ENCODE measurements around the gene KIRREL3.

The KIRREL3 gene

GRCh38 chr11:126431401-126432064 is 569.0 kb downstream of the KIRREL3 start:
- DNase-seq, result no peak

DNA sequence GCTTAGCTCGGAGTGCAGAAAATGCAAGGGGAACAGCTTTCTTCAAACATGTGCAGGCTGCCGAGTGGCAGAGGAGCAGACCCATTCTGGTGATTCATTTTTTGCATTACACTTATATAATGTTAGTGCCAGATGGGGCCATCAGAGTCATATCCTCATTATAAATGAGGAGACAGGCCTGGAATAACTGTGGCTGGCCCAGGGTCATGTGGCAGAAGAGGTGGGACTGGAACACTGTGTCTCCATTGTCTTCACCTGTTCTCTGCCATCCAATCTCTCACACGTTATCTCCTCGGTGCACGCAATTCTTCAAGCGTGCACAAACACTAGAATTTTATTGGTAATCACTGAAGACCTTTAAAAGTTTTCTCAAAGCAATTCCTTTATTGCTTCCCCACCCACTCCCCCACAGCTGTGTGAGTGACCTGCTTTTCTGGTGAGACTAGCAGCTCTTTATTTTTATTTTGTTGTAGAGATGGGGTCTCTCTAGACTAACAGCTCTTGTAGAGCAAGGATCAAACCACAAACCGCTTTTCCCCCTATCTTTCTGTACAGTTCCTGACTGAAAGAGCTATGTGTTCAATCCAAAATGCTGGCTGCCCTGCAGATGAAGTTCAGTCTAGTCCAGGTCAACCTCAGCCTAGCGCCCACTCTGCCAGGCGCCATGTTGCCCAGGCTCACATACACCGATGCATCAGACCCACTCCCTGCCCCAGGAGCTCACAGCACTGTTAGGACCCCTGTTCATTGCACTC is 569.8 kb downstream of the KIRREL3 start:
- DNase-seq, result no peak

DNA sequence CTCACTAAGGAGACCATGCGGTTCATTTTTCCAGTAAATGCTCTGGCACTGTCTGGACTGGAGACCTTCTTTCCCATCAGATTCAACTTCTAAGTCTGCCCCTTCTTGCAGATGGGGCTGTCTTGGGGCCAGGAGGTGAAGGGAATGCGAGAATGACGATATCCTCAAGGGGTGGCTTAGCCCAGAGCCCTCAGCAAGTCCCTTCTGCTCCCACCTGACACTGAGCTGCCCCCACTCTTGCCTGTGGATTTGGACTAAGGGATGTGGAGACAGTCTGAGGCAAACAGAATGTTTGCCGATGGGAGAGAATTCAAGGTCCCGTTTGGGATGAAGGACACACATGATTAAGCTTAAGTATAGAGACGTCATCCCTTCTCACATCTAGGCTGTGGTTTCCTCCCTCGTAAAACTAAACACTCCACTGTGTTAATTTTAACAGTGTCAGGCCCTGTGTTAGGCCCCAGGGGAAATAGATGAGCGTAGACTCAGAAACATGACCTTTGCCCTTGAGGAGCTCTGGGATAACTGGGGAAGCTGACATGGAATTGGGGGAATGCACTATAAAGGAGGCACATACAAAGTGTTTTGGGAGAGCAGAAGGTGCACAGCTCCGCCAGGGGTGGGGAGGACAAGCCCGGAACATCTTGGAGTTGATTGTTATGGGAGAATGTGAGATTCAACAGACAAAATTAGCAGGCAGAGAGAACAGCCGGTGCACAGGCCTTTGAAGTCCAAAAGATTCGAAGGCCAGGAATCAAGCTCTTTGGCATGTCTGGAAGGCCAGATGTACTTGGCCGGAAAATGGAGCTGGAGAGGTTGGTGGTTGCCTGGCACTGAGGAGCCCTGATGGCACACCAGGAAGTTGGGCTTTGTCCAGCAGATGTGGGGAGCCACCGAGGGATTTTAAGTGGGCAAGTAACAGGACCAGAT is 573.5 kb downstream of the KIRREL3 start:
- DNase-seq, result peak in 1 of 51 donors; percentile 24

GRCh38 chr11:126426106-126426505 is 574.5 kb downstream of the KIRREL3 start:
- DNase-seq, result no peak

DNA sequence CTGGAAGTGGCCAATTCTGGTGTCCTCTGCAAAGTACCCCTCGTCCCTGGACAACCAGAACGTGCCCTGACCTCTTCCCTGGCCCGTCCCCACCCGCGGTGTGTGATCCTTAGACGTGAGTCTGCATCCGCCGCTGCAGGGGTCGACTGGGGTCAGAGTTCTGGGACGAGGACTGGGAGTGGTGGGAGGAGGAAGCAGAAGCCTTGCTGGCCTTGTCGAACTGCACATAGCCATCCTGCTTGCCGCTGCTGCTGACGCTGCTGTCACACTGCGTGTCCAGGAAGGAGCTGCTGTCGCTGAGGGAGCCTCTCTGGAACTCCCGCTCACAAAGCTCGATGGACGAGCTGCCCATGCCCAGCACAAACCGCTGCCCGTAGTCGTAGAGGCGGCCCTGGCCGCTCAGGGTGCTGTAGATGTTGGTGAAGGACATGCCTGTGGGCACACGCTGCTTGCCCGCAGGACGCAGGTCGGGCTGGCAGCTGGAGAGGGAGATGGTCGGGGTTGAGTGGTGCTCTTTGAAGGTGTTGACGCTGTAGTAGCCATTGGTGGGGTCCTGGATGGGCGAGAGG is 576.0 kb downstream of the KIRREL3 start:
- no peak for DNase-seq

- DNase-seq, result no peak
Measured at GRCh38 chr11:126423743-126424142, 576.8 kb downstream of the KIRREL3 start.

GRCh38 chr11:126423154-126423553 is 577.4 kb downstream of the KIRREL3 start:
- DNase-seq, result no peak

- no peak for DNase-seq
Measured at GRCh38 chr11:126422446-126422845, 578.1 kb downstream of the KIRREL3 start.

- DNase-seq, result peak in 3 of 51 donors; percentile 22 to 33 (median 27)
Measured at GRCh38 chr11:126421271-126421671, 579.3 kb downstream of the KIRREL3 start.

DNA sequence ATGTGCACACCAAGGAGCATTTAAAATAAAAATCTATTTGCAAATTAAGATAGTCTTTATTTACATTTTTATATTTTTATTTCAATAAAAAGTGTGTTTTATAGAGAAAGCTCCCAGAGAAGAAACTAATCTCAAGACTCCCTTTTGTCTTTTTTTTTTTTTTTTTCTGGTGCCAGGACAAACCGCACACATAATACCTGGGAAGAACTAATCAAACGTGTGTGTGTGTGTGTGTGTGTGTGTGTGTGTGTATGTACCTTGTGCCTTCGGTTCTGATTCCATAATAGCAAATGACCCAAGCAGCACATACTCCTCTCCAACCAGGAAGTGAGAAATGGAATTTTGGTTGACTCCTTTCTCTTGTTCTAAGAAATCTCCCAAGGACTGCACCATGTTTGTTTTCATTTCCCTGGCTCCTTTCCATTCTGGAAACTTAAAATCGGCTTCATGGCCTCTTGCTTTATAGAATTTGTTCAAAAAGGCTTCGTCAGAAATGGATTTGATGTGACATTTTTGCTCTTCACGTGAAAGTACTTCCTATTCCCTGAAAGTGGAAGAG is 579.8 kb downstream of the KIRREL3 start:
- no peak for DNase-seq

- DNase-seq, result peak in 1 of 51 donors; percentile 18
Measured at GRCh38 chr11:126419801-126420697, 580.5 kb downstream of the KIRREL3 start.

- no peak for DNase-seq
Measured at GRCh38 chr11:126418887-126419286, 581.7 kb downstream of the KIRREL3 start.

DNA sequence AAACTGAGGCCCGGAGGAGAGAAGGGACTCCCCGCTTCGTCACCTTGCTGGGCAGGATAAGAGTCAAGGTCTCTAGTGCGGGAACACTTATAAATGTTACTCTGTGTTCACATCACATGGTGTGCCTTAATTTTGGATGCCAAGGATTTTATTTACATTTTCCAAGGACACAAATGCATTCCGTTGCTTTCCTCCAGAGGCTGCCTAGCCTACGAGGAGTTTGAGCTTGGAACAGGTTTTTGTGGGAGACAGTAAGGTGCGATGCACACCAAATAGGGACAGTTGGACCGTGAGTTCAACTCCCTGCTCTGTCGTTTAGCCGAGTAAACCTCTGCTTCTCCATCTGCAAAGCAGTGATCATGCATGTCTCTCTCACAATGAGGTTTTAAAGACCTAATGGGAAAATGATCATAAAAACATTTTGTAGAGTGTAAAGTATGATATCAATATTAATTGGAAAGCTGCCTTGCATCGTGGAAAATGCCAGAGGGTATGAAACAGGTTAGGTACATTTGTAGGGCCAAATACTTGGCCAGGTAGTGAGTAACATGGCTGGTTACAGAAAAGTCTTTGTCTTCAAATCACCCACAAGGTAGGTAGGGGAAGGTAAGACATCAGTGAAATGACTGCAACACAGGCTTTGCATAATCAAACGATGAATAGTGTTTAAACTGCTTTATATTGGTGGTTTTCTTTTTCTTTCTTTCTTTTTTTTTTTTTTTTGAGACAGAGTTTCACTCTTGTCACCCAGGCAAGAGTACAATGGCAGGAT is 583.3 kb downstream of the KIRREL3 start:
- DNase-seq, result no peak

DNA sequence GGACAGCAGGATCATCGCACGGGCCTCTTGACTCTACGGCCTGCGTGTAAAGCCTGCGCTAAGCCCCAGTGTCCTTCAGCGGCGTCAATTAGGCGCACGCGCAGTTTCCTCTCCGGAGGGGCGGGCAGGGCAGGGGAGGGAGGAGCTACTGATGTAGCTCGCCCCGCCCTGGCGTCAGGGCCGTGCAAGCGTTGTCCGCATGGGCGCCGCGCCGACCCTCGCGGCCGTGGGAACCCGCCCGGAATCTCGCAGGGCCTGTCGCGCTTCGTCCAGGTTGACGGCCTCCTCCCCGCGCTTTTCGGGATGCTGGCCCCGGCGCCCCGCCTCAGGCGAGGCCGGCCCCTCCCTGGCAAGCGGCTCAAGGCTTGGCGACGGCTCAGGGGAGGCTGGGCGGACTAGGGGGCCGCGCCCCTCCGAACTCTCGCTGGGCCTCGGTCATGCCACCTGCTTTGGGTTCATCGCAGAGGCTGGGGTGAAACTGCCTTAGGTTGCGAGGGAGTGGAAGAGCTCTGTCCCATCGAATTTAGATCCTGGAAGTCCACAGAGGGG is 584.0 kb downstream of the KIRREL3 start:
- DNase-seq, result peak in 50 of 51 donors; percentile 39 to 88 (median 72)

GRCh38 chr11:126415669-126416420 is 584.7 kb downstream of the KIRREL3 start:
- DNase-seq, result peak in 32 of 51 donors; percentile 7 to 77 (median 42)

- peak in 40 of 51 donors; percentile 13 to 76 (median 47) for DNase-seq
Measured at GRCh38 chr11:126415128-126415527, 585.4 kb downstream of the KIRREL3 start.

DNA sequence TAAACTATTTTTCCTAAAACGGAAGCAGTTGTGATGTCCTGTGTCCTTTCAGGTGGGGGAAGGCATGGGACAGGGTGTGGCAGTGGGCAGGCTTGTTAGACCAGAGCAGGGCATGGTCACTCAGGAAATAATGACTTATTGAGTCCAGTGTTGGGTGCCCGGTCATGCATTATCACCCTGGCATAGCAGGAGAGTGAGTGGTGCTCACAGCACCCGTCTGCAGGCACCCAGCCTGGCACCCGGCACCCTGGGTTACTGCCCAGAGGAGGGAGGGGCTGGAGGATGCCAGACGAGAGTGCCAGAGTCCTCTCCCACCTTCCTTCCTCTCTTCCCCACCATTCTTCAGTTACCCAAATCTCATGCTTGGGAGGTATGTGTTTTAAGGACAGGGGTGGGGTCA is 586.0 kb downstream of the KIRREL3 start:
- peak in 5 of 51 donors; percentile 12 to 39 (median 21) for DNase-seq

- no peak for DNase-seq
Measured at GRCh38 chr11:126413843-126414405, 586.6 kb downstream of the KIRREL3 start.
